ENCODE results near the gene ADAMTS19.

DNA sequence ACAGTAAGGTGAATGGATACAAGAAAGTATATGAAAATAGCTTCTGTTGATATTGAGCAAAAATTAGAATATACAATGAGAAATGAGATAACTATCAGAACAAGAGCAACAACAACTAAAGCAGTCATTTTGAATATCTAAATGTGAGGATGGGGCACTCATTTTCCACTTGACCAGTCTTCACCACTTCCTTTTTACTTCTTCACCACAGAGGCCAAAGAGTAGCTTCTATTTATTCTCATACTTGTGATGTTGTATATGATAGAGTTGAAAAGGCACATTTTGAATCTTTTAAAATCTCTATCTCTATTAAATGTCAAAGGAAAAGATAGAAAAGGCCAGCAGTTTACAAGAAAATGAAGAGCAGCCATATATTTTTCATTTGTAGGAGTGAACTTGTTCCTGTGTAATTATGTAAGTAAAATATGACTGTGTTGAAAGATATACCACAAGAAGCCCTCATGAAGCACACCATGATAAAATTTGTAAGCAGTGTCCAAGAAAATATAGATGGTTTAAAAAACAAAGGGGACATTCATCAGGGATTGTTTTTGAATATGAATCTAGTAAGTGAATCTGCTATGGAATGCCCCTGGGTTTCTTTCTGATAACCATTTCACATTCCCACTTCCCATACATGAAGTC is 39.2 kb downstream of the ADAMTS19 start:
- TF ChIP-seq CTCF (optimal IDR thresholded peaks at IDR 0.05 in 1 of 3, IDR thresholded peaks at IDR 0.05 in 1 of 3, conservative IDR thresholded peaks at IDR 0.05 in 1 of 3; ENCODE audit: extremely low read depth in 1 of 3, insufficient read depth in 2 of 3, low read length in 3 of 3) (no peak), EZH2 (IDR thresholded peaks at IDR 0.05; ENCODE audit: low read length) (no peak)

Data from keratinocyte (primary cell).